Measurements from ENCODE around the gene SERPINE2.

GRCh38 chr2:224085246-224085645, 46.2 kb upstream of the SERPINE2 start:
- TF ChIP-seq CTCF (conservative IDR thresholded peaks at IDR 0.05; ENCODE audit: low read depth, low read length), result no peak
- TF ChIP-seq EZH2 (IDR thresholded peaks at IDR 0.05; ENCODE audit: borderline replicate concordance, low read depth, low read length, poor library complexity, severe bottlenecking), result no peak

Measured in A673 (cell line).